ENCODE data around the gene PRR7.

Gene PRR7

GRCh38 chr5:177437623-177438022 lies 9.0 kb upstream of the PRR7 start:
- no peak for DNase-seq (ENCODE audit: low read depth)

- no peak for DNase-seq (ENCODE audit: low read depth)
Measured at GRCh38 chr5:177438468-177438867, 8.1 kb upstream of the PRR7 start.

- no peak for DNase-seq (ENCODE audit: low read depth)
Measured at GRCh38 chr5:177439518-177440053, 7.0 kb upstream of the PRR7 start.

GRCh38 chr5:177440211-177440989 lies 6.2 kb upstream of the PRR7 start:
- no peak for DNase-seq (ENCODE audit: low read depth)

GRCh38 chr5:177440990-177441780 lies 5.4 kb upstream of the PRR7 start:
- no peak for DNase-seq (ENCODE audit: low read depth)

- DNase-seq (ENCODE audit: low read depth) = no peak
Measured at GRCh38 chr5:177442066-177442826, 4.4 kb upstream of the PRR7 start.

- no peak for DNase-seq (ENCODE audit: low read depth)
Measured at GRCh38 chr5:177443144-177443983, 3.2 kb upstream of the PRR7 start.

- no peak for DNase-seq (ENCODE audit: low read depth)
Measured at GRCh38 chr5:177444106-177445051, 2.2 kb upstream of the PRR7 start.

- no peak for DNase-seq (ENCODE audit: low read depth)
Measured at GRCh38 chr5:177445052-177445916, 1.3 kb upstream of the PRR7 start.

- no peak for DNase-seq (ENCODE audit: low read depth)
Measured at GRCh38 chr5:177445917-177446199, 756 bp upstream of the PRR7 start.

- peak; percentile 38 for DNase-seq (ENCODE audit: low read depth)
Measured at GRCh38 chr5:177447066-177447610, 524 bp downstream of the PRR7 start.

- no peak for DNase-seq (ENCODE audit: low read depth)
Measured at GRCh38 chr5:177447611-177448243, 1.1 kb downstream of the PRR7 start.

GRCh38 chr5:177448244-177448950 lies 1.8 kb downstream of the PRR7 start:
- no peak for DNase-seq (ENCODE audit: low read depth)

- DNase-seq (ENCODE audit: low read depth) = no peak
Measured at GRCh38 chr5:177449140-177450061, 2.8 kb downstream of the PRR7 start.

GRCh38 chr5:177450667-177451424 lies 4.2 kb downstream of the PRR7 start:
- DNase-seq (ENCODE audit: low read depth) = no peak

Measured in stimulated activated CD8-positive, alpha-beta memory T cell treated with anti-CD3 and anti-CD28 coated beads, Interleukin-15, amount 100 ng/mL, for 1 hour (primary cell).